Mesenchymal stem cell (in vitro differentiated cells and primary cell): ENCODE measurements around the gene PPP6R3.

Experiments used
- DNase-seq: peaks from one replicate; pipeline ENCODE4 v3.0.0-alpha.2; 2013
- H2AFZ ChIP-seq: one replicate; pipeline ENCODE4 v1.6.1; 2013; ENCODE audit warnings: low read depth, mild to moderate bottlenecking, control low read depth, inconsistent platforms, low read length, moderate library complexity
- H2AK5ac ChIP-seq: 2 replicates; pipeline ENCODE4 v1.6.1; 2013; ENCODE audit warnings: low read length, moderate library complexity, mild to moderate bottlenecking, inconsistent platforms; ENCODE audit not compliant: severe bottlenecking
- H2BK120ac ChIP-seq: one replicate; pipeline ENCODE4 v1.6.1; 2013; ENCODE audit warnings: low read depth, mild to moderate bottlenecking, inconsistent platforms, low read length, moderate library complexity
- H2BK12ac ChIP-seq, 2 experiments: one replicate each; pipeline ENCODE4 v1.6.1; 2013; ENCODE audit warnings: inconsistent platforms in 2 of 2, low read length in 2 of 2, mild to moderate bottlenecking in 2 of 2, moderate library complexity in 2 of 2, control low read depth in 1 of 2
- H2BK15ac ChIP-seq: one replicate; pipeline ENCODE4 v1.6.1; 2013; ENCODE audit warnings: mild to moderate bottlenecking, low read depth, inconsistent platforms; ENCODE audit not compliant: poor library complexity, severe bottlenecking
- H2BK5ac ChIP-seq: 2 replicates; pipeline ENCODE4 v1.6.1; 2013; ENCODE audit warnings: low read depth, mild to moderate bottlenecking, low read length, control low read depth, inconsistent platforms; ENCODE audit not compliant: poor library complexity, severe bottlenecking
- H3K14ac ChIP-seq, 2 experiments: one replicate each; pipeline ENCODE4 v1.6.1; 2013; ENCODE audit warnings: inconsistent platforms in 2 of 2, low read length in 2 of 2, control low read depth in 1 of 2, mild to moderate bottlenecking in 1 of 2, moderate library complexity in 1 of 2
- H3K18ac ChIP-seq, 2 experiments: one replicate each; pipeline ENCODE4 v1.6.1; 2013; ENCODE audit warnings: inconsistent platforms in 2 of 2, low read length in 2 of 2, control low read depth in 1 of 2, low read depth in 1 of 2, mild to moderate bottlenecking in 1 of 2
- H3K23ac ChIP-seq, 2 experiments: one replicate each; pipeline ENCODE4 v1.6.1; 2013; ENCODE audit warnings: inconsistent platforms in 2 of 2, low read length in 2 of 2, mild to moderate bottlenecking in 2 of 2, moderate library complexity in 2 of 2, control low read depth in 1 of 2
- H3K27ac ChIP-seq: 2 replicates; pipeline ENCODE4 v1.5.1; 2013; ENCODE audit warnings: mild to moderate bottlenecking, moderate library complexity, low read length, control low read depth, inconsistent platforms; ENCODE audit not compliant: poor library complexity, severe bottlenecking
- H3K27me3 ChIP-seq, 2 experiments: 2 replicates each; pipeline versions ENCODE4 v1.6.1 to v1.7.0; 2013; ENCODE audit warnings: low read length in 2 of 2, mild to moderate bottlenecking in 2 of 2, moderate library complexity in 2 of 2, control low read depth in 1 of 2, inconsistent platforms in 1 of 2; ENCODE audit not compliant: control insufficient read depth in 1 of 2, insufficient read depth in 1 of 2
- H3K36me3 ChIP-seq, 2 experiments: 2 replicates each; pipeline versions ENCODE4 v1.6.1 to v1.7.0; 2013; ENCODE audit warnings: low read length in 2 of 2, control low read depth in 1 of 2, inconsistent platforms in 1 of 2, low read depth in 1 of 2, mild to moderate bottlenecking in 1 of 2; ENCODE audit not compliant: insufficient read depth in 2 of 2, control insufficient read depth in 1 of 2
- H3K4ac ChIP-seq, 2 experiments: one replicate each; pipeline ENCODE4 v1.6.1; 2013; ENCODE audit warnings: inconsistent platforms in 2 of 2, low read length in 2 of 2, mild to moderate bottlenecking in 2 of 2, moderate library complexity in 2 of 2, control low read depth in 1 of 2, low read depth in 1 of 2
- H3K4me1 ChIP-seq: 2 replicates; pipeline ENCODE4 v1.6.1; 2013; ENCODE audit warnings: low read depth, low read length, control low read depth; ENCODE audit not compliant: control insufficient read depth, insufficient read depth
- H3K4me2 ChIP-seq: 2 replicates; pipeline ENCODE4 v1.6.1; 2013; ENCODE audit warnings: low read length, mild to moderate bottlenecking, inconsistent platforms; ENCODE audit not compliant: poor library complexity, severe bottlenecking
- H3K4me3 ChIP-seq, 2 experiments: 2 replicates each; pipeline versions ENCODE4 v1.5.1 to v1.7.0; 2013; ENCODE audit warnings: low read length in 2 of 2, mild to moderate bottlenecking in 2 of 2, control low read depth in 1 of 2, low read depth in 1 of 2; ENCODE audit not compliant: insufficient read depth in 1 of 2
- H3K79me1 ChIP-seq: replicated peaks from 2 replicates; pipeline ENCODE4 v1.6.1; 2013; ENCODE audit warnings: mild to moderate bottlenecking, control low read depth, low read length, inconsistent platforms; ENCODE audit not compliant: poor library complexity, severe bottlenecking
- H3K9ac ChIP-seq: 2 replicates; pipeline ENCODE4 v1.7.0; 2013; ENCODE audit warnings: mild to moderate bottlenecking, low read length, moderate library complexity
- H3K9me3 ChIP-seq: 2 replicates; pipeline ENCODE4 v1.7.0; 2013; ENCODE audit warnings: mild to moderate bottlenecking, low read length; ENCODE audit not compliant: control insufficient read depth
- H4K8ac ChIP-seq: one replicate; pipeline ENCODE4 v1.6.1; 2013; ENCODE audit warnings: inconsistent platforms, mild to moderate bottlenecking, low read length, moderate library complexity
- H4K91ac ChIP-seq: one replicate; pipeline ENCODE4 v1.6.1; 2013; ENCODE audit warnings: mild to moderate bottlenecking, low read length, inconsistent platforms
- WGBS: methylation state at CpG from one replicate; pipeline ENCODE4 v1.1.7; 2013; ENCODE audit warnings: mixed read lengths; 5-methylcytosine and 5-hydroxymethylcytosine counted together

The PPP6R3 gene

DNA sequence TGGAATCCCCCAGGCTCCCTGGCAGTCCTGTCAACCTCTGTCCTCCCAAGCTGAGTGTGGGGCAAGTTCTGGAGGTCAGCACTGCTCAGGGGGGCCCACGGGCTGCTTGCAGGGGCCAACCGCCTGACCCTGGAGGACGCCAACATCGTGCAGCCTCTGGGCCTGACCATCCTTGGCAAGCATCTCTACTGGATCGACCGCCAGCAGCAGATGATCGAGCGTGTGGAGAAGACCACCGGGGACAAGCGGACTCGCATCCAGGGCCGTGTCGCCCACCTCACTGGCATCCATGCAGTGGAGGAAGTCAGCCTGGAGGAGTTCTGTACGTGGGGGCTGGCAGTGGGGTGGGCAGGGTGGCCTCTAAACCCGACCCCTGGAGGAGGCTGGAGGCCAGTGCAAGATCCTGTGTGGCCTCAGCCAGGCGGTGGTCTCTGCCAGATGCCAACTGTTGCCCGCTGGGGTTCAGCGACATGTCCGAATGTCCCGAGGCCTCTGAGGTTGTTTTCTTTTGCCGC, 34.6 kb upstream of the PPP6R3 start:
- WGBS, result 96% methylated on average over 21 of the region's 21 CpGs
- Histone ChIP-seq H2BK12ac (no peak overlapping the region), H2BK5ac (no peak overlapping the region), H2AK5ac (no peak overlapping the region), H3K4me1 (no peaks in the 10 kb centered on the region), H3K36me3 (peaks cover 32 to 66% of the 10 kb centered on the region in 2 experiments), H3K9ac (no peak overlapping the region), H3K4me3 (no peak overlapping the region), H3K79me1 (peaks cover 7% of the 10 kb centered on the region), H4K91ac (no peak overlapping the region), H3K14ac (no peak overlapping the region), H3K18ac (no peak overlapping the region), H3K4me2 (no peak overlapping the region), H2BK15ac (no peak overlapping the region), H3K27ac (no peak overlapping the region), H4K8ac (no peak overlapping the region), H3K27me3 (no peaks in the 10 kb centered on the region), H2BK120ac (no peak overlapping the region), H3K9me3 (peaks cover 19% of the 10 kb centered on the region), H3K23ac (no peak overlapping the region), H3K4ac (no peak overlapping the region), H2AFZ (no peak overlapping the region)
- no peak for DNase-seq

GRCh38 chr11:68429661-68430060, 30.9 kb upstream of the PPP6R3 start:
- Histone ChIP-seq H2BK12ac (no peak overlapping the region), H3K4me1 (peaks cover 7% of the 10 kb centered on the region), H2AK5ac (no peak overlapping the region), H3K27ac (no peak overlapping the region), H3K4me3 (peak overlapping the region in 1 of 2 experiments; percentile 35), H2BK15ac (no peak overlapping the region), H3K9me3 (peaks cover 20% of the 10 kb centered on the region), H2BK5ac (no peak overlapping the region), H3K27me3 (no peaks in the 10 kb centered on the region), H2BK120ac (no peak overlapping the region), H3K4me2 (no peak overlapping the region), H3K79me1 (peaks cover 3% of the 10 kb centered on the region), H3K9ac (no peak overlapping the region), H3K14ac (no peak overlapping the region), H3K23ac (no peak overlapping the region), H4K8ac (no peak overlapping the region), H3K36me3 (peaks cover 30 to 79% of the 10 kb centered on the region in 2 experiments), H3K4ac (no peak overlapping the region), H2AFZ (no peak overlapping the region), H3K18ac (no peak overlapping the region), H4K91ac (no peak overlapping the region)
- no peak for DNase-seq
- 96% methylated on average over 2 of the region's 3 CpGs for WGBS

DNA sequence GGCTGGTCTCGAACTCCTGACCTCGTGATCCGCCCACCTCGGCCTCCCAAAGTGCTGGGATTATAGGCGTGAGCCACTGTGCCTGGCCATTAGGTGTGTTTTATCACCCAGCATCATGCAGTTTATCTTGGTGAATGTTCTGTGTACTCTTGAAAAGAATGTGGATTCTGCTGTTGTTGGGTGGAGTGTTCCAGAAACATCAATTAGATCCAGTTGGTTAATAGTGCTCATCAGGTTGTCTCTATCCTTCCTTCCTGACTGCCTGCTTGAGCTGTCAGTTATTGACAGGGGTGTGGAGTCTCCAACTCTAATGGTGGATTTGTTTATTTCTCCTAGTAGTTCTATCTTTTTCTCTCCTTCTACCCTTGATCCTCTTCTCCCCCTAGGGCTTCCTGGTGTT, 30.2 kb upstream of the PPP6R3 start:
- Histone ChIP-seq H3K27me3 (no peaks in the 10 kb centered on the region), H3K27ac (no peak overlapping the region), H2AFZ (no peak overlapping the region), H3K23ac (no peak overlapping the region), H4K91ac (no peak overlapping the region), H2BK5ac (no peak overlapping the region), H3K4me3 (no peak overlapping the region), H2AK5ac (no peak overlapping the region), H3K36me3 (peaks cover 32 to 77% of the 10 kb centered on the region in 2 experiments), H3K14ac (no peak overlapping the region), H3K79me1 (peaks cover 3% of the 10 kb centered on the region), H2BK120ac (no peak overlapping the region), H3K4me1 (peaks cover 7% of the 10 kb centered on the region), H3K4ac (no peak overlapping the region), H3K9ac (no peak overlapping the region), H2BK12ac (no peak overlapping the region), H3K9me3 (peaks cover 20% of the 10 kb centered on the region), H4K8ac (no peak overlapping the region), H2BK15ac (no peak overlapping the region), H3K4me2 (no peak overlapping the region), H3K18ac (no peak overlapping the region)
- 99% methylated on average over 5 of the region's 5 CpGs for WGBS
- no peak for DNase-seq

DNA sequence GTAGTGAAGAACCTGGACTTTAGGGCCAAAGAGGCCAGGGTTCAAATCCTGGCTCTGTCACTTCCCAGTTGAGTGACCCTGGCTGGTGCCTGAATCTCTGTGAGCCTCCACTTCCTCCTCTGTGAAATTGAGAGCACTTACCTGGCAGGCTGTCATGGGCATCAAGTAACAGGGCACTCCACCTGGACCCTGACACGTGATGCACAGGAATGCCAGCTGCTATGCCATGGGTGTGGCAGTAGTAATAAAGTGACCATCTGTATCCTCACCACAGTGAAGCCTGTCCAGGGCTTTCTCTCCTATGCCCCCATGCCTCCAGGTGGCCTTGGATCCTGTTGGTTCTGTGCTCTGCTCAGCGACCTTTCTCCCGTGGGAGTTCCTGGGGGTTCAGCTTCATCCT, 29.8 kb upstream of the PPP6R3 start:
- no peak overlapping the region for H3K9ac ChIP-seq
- H3K27me3 ChIP-seq, result no peaks in the 10 kb centered on the region
- no peak overlapping the region for H3K4ac ChIP-seq
- no peak overlapping the region for H2AFZ ChIP-seq
- peaks cover 7% of the 10 kb centered on the region for H3K4me1 ChIP-seq
- H4K91ac ChIP-seq, result no peak overlapping the region
- no peak overlapping the region for H3K27ac ChIP-seq
- peaks cover 3% of the 10 kb centered on the region for H3K79me1 ChIP-seq
- peaks cover 33 to 76% of the 10 kb centered on the region in 2 experiments for H3K36me3 ChIP-seq
- no peak overlapping the region for H3K14ac ChIP-seq
- peaks cover 20% of the 10 kb centered on the region for H3K9me3 ChIP-seq
- no peak overlapping the region for H2BK5ac ChIP-seq
- WGBS, result 99% methylated on average over 3 of the region's 3 CpGs
- H3K18ac ChIP-seq, result no peak overlapping the region
- H3K4me2 ChIP-seq, result no peak overlapping the region
- no peak for DNase-seq
- no peak overlapping the region for H2AK5ac ChIP-seq
- peak overlapping the region in 1 of 2 experiments; percentile 4 for H2BK12ac ChIP-seq
- no peak overlapping the region for H2BK15ac ChIP-seq
- no peak overlapping the region for H3K4me3 ChIP-seq
- no peak overlapping the region for H2BK120ac ChIP-seq
- H3K23ac ChIP-seq, result no peak overlapping the region
- no peak overlapping the region for H4K8ac ChIP-seq
